Measurements from ENCODE around the gene MBNL2.

Gene MBNL2

GRCh38 chr13:97388373-97388772 lies 166.2 kb downstream of the MBNL2 start:
- peaks cover 2% of the 10 kb centered on the region; the same call in 1 of the 2 replicates for H3K4me1 ChIP-seq (ENCODE audit: low read length)
- no peaks in the 10 kb centered on the region for H4K20me1 ChIP-seq (ENCODE audit: insufficient read depth, low read length)
- H3K27me3 ChIP-seq (ENCODE audit: low read depth, low read length) = no peaks in the 10 kb centered on the region
- no peak overlapping the region for H2AFZ ChIP-seq (ENCODE audit: low read depth, low read length)
- no peak overlapping the region for H3K27ac ChIP-seq (ENCODE audit: low read length)
- H3K9ac ChIP-seq (ENCODE audit: low read length) = no peak overlapping the region
- H3K4me2 ChIP-seq (ENCODE audit: low read length) = no peak overlapping the region
- no peaks in the 10 kb centered on the region for H3K79me2 ChIP-seq (ENCODE audit: low read length)
- no peaks in the 10 kb centered on the region for H3K9me3 ChIP-seq (ENCODE audit: insufficient read depth, low read length)
- TF ChIP-seq EZH2phosphoT487 (IDR thresholded peaks at IDR 0.05; ENCODE audit: low read depth) (no peak), CTCF (IDR thresholded peaks at IDR 0.05; ENCODE audit: low read depth, low read length) (no peak)
- H3K36me3 ChIP-seq (replicated peaks; ENCODE audit: low read depth, low read length) = no peaks in the 10 kb centered on the region
- no peak overlapping the region for H3K4me3 ChIP-seq (ENCODE audit: low read length)

- peaks cover 2% of the 10 kb centered on the region; the same call in 1 of the 2 replicates for H3K4me1 ChIP-seq (ENCODE audit: low read length)
- H3K4me2 ChIP-seq (ENCODE audit: low read length) = no peak overlapping the region
- no peaks in the 10 kb centered on the region for H3K36me3 ChIP-seq (replicated peaks; ENCODE audit: low read depth, low read length)
- H3K9ac ChIP-seq (ENCODE audit: low read length) = no peak overlapping the region
- H3K27me3 ChIP-seq (ENCODE audit: low read depth, low read length) = no peaks in the 10 kb centered on the region
- H4K20me1 ChIP-seq (ENCODE audit: insufficient read depth, low read length) = no peaks in the 10 kb centered on the region
- no peaks in the 10 kb centered on the region for H3K9me3 ChIP-seq (ENCODE audit: insufficient read depth, low read length)
- no peak for TF ChIP-seq CTCF (IDR thresholded peaks at IDR 0.05; ENCODE audit: low read depth, low read length)
- no peak for TF ChIP-seq EZH2phosphoT487 (IDR thresholded peaks at IDR 0.05; ENCODE audit: low read depth)
- H3K27ac ChIP-seq (ENCODE audit: low read length) = no peak overlapping the region
- H3K79me2 ChIP-seq (ENCODE audit: low read length) = no peaks in the 10 kb centered on the region
- H3K4me3 ChIP-seq (ENCODE audit: low read length) = no peak overlapping the region
- no peak overlapping the region for H2AFZ ChIP-seq (ENCODE audit: low read depth, low read length)
These were observed 168.9 kb downstream of the MBNL2 start for GRCh38 chr13:97390941-97391600.

GRCh38 chr13:97392020-97392419 lies 169.9 kb downstream of the MBNL2 start:
- Histone ChIP-seq H4K20me1 (ENCODE audit: insufficient read depth, low read length) (no peaks in the 10 kb centered on the region), H3K36me3 (replicated peaks; ENCODE audit: low read depth, low read length) (no peaks in the 10 kb centered on the region), H2AFZ (ENCODE audit: low read depth, low read length) (no peak overlapping the region), H3K4me3 (ENCODE audit: low read length) (no peak overlapping the region), H3K4me1 (ENCODE audit: low read length) (peaks cover 2% of the 10 kb centered on the region; the same call in 1 of the 2 replicates), H3K9ac (ENCODE audit: low read length) (no peak overlapping the region), H3K27me3 (ENCODE audit: low read depth, low read length) (no peaks in the 10 kb centered on the region), H3K9me3 (ENCODE audit: insufficient read depth, low read length) (no peaks in the 10 kb centered on the region), H3K4me2 (ENCODE audit: low read length) (no peak overlapping the region), H3K79me2 (ENCODE audit: low read length) (no peaks in the 10 kb centered on the region), H3K27ac (ENCODE audit: low read length) (no peak overlapping the region)
- TF ChIP-seq EZH2phosphoT487 (IDR thresholded peaks at IDR 0.05; ENCODE audit: low read depth) (no peak), CTCF (IDR thresholded peaks at IDR 0.05; ENCODE audit: low read depth, low read length) (no peak)

GRCh38 chr13:97394542-97394941 lies 172.4 kb downstream of the MBNL2 start:
- no peaks in the 10 kb centered on the region for H3K9me3 ChIP-seq (ENCODE audit: insufficient read depth, low read length)
- H3K4me1 ChIP-seq (ENCODE audit: low read length) = no peaks in the 10 kb centered on the region
- no peak overlapping the region for H3K27ac ChIP-seq (ENCODE audit: low read length)
- H3K4me3 ChIP-seq (ENCODE audit: low read length) = no peak overlapping the region
- no peaks in the 10 kb centered on the region for H4K20me1 ChIP-seq (ENCODE audit: insufficient read depth, low read length)
- no peak overlapping the region for H3K4me2 ChIP-seq (ENCODE audit: low read length)
- no peaks in the 10 kb centered on the region for H3K79me2 ChIP-seq (ENCODE audit: low read length)
- no peak for TF ChIP-seq EZH2phosphoT487 (IDR thresholded peaks at IDR 0.05; ENCODE audit: low read depth)
- TF ChIP-seq CTCF (IDR thresholded peaks at IDR 0.05; ENCODE audit: low read depth, low read length) = no peak
- H3K27me3 ChIP-seq (ENCODE audit: low read depth, low read length) = no peaks in the 10 kb centered on the region
- no peak overlapping the region for H2AFZ ChIP-seq (ENCODE audit: low read depth, low read length)
- H3K36me3 ChIP-seq (replicated peaks; ENCODE audit: low read depth, low read length) = no peaks in the 10 kb centered on the region
- no peak overlapping the region for H3K9ac ChIP-seq (ENCODE audit: low read length)
